Ascending aorta (tissue), 2 donors: Measurements from ENCODE around the gene MEMO1. TPM values are rescaled to one million over a fixed set of nuclear protein-coding genes. Genes with fewer than 3 reads are reported as not detected.
A peak's percentile ranks its signal among the peaks of the same experiment; 100 is the strongest.
"Not testable (repeated sequence)": the region's sequence is repeated elsewhere in the genome, so short reads cannot be mapped to it uniquely, and the experiment has no call there.

Experiments
- DNase-seq, 2 donors: peaks; one replicate each; pipeline ENCODE4 v3.0.0-alpha.2; 2019; ENCODE audit warnings: low spot score in 2 of 2
- H3K27ac ChIP-seq, 2 donors: fragments of 200-600 bp; sonication (generic); one replicate each; pipeline ENCODE4 v1.5.1; 2016 to 2017; ENCODE audit warnings: mild to moderate bottlenecking in 1 of 2
- H3K27me3 ChIP-seq: fragments of 200-600 bp; sonication (generic); one replicate; pipeline ENCODE4 v1.5.1; 2017
- H3K36me3 ChIP-seq, 2 donors: fragments of 200-600 bp; sonication (generic); one replicate each; pipeline ENCODE4 v1.5.1; 2016
- H3K4me1 ChIP-seq, 2 donors: fragments of 200-600 bp; sonication (generic); one replicate each; pipeline ENCODE4 v1.5.1; 2016 to 2017; ENCODE audit warnings: mild to moderate bottlenecking in 1 of 2
- H3K4me3 ChIP-seq, 2 donors: fragments of 200-600 bp; sonication (generic); one replicate each; pipeline ENCODE4 v1.5.1; 2016 to 2017; ENCODE audit warnings: mild to moderate bottlenecking in 1 of 2
- H3K9me3 ChIP-seq, 2 donors: fragments of 200-600 bp; sonication (generic); one replicate each; pipeline ENCODE4 v1.5.1; 2016
- CTCF ChIP-seq, 3 experiments: fragments of 200-600 bp in 2 of 3; fragments of 450-650 bp in 1 of 3; sonication (generic) in 2 of 3; IDR thresholded peaks; one replicate each; pipeline ENCODE4 v1.5.1; 2016 to 2019; ENCODE audit warnings: antibody characterized with exemption in 3 of 3, mild to moderate bottlenecking in 1 of 3, moderate library complexity in 1 of 3
- intact Hi-C: fragments of 100-400 bp; cut with DNase I; formaldehyde crosslinking; loops from one replicate; pipeline ENCODE4 v1.15.1; 2023
- total RNA-seq: library from RNA; depleted of rRNA; stranded (reverse); fragments of >200 nt; gene quantifications from one replicate; pipeline ENCODE4 v1.1.0, GENCODE V29; 2016

Gene MEMO1
- total RNA-seq, 1 donor from 2014 or later = 4.6 TPM

GRCh38 chr2:31962757-31963361 is 47.9 kb downstream of the MEMO1 start:
- no peaks in the 10 kb centered on the region for H3K9me3 ChIP-seq
- TF ChIP-seq CTCF (IDR thresholded peaks at IDR 0.05) = no peak
- intact Hi-C loops = no loop called here
- H3K36me3 ChIP-seq = no peaks in the 10 kb centered on the region
- no peak overlapping the region for H3K4me3 ChIP-seq
- no peaks in the 10 kb centered on the region for H3K4me1 ChIP-seq
- H3K27ac ChIP-seq = no peak overlapping the region
- DNase-seq = peak in 1 of 2 donors; percentile 10
- H3K27me3 ChIP-seq = no peaks in the 10 kb centered on the region

- Histone ChIP-seq H3K27me3 (no peaks in the 10 kb centered on the region), H3K4me1 (no peaks in the 10 kb centered on the region), H3K27ac (no peak overlapping the region), H3K4me3 (no peak overlapping the region), H3K9me3 (no peaks in the 10 kb centered on the region), H3K36me3 (no peaks in the 10 kb centered on the region)
- intact Hi-C loops = no loop called here
- DNase-seq = no peak
- no peak for TF ChIP-seq CTCF (IDR thresholded peaks at IDR 0.05)
Observed at GRCh38 chr2:31958140-31958717, 52.6 kb downstream of the MEMO1 start.

GRCh38 chr2:31957354-31958139 is 53.3 kb downstream of the MEMO1 start:
- DNase-seq = no peak
- H3K27me3 ChIP-seq = no peaks in the 10 kb centered on the region
- TF ChIP-seq CTCF (IDR thresholded peaks at IDR 0.05) = no peak
- H3K4me1 ChIP-seq = no peaks in the 10 kb centered on the region
- intact Hi-C loops = no loop called here
- H3K9me3 ChIP-seq = no peaks in the 10 kb centered on the region
- H3K27ac ChIP-seq = no peak overlapping the region
- H3K4me3 ChIP-seq = no peak overlapping the region
- H3K36me3 ChIP-seq = no peaks in the 10 kb centered on the region

GRCh38 chr2:31956934-31957333 is 53.9 kb downstream of the MEMO1 start:
- H3K4me1 ChIP-seq, H3K4me3 ChIP-seq, intact Hi-C loops, H3K27ac ChIP-seq, H3K9me3 ChIP-seq, H3K36me3 ChIP-seq, DNase-seq, H3K27me3 ChIP-seq: not testable (repeated sequence)

GRCh38 chr2:31956312-31956711 is 54.5 kb downstream of the MEMO1 start:
- Histone ChIP-seq H3K27me3 (no peaks in the 10 kb centered on the region), H3K27ac (no peak overlapping the region), H3K4me3 (no peak overlapping the region), H3K36me3 (no peaks in the 10 kb centered on the region), H3K9me3 (no peaks in the 10 kb centered on the region), H3K4me1 (no peaks in the 10 kb centered on the region)
- intact Hi-C loops = no loop called here
- no peak for TF ChIP-seq CTCF (IDR thresholded peaks at IDR 0.05)
- DNase-seq = no peak

GRCh38 chr2:31953095-31953494 is 57.7 kb downstream of the MEMO1 start:
- H3K9me3 ChIP-seq, H3K27me3 ChIP-seq, H3K4me1 ChIP-seq, DNase-seq, H3K27ac ChIP-seq, H3K4me3 ChIP-seq, intact Hi-C loops, H3K36me3 ChIP-seq: not testable (repeated sequence)
